ENCODE results near the gene FBXL17. TPM values are rescaled to one million over a fixed set of nuclear protein-coding genes. Genes with fewer than 3 reads are reported as not detected.

The FBXL17 gene
- total and polyA plus RNA-seq, 9 of the 15 experiments (the other 6 are each of a cell fraction or from before 2014, with no cell fraction given), result 0.32 to 5.4 (median 1.8) TPM

- no peak for FAIRE-seq
- ChIA-PET POLR2A (interaction anchor here (1.3 kb wide), 1 partner anchor 12 kb away, joined by 4 read pairs; no protein-coding TSS in a partner anchor), CTCF (ENCODE audit: low intra/inter-chr PET ratio) (no interaction called here)
- no peak overlapping the region for H3K4me3 ChIP-seq
- H3K4me1 ChIP-seq (replicated peaks in 1 of 2; ENCODE audit: control insufficient read depth in 2 of 2, insufficient read depth in 2 of 2, low read length in 2 of 2), result no peaks in the 10 kb centered on the region
- peaks cover 0 to 5% of the 10 kb centered on the region in 2 experiments; a peak in 1 of 5 replicates for H3K27me3 ChIP-seq (ENCODE audit: control insufficient read depth in 2 of 2, insufficient read depth in 2 of 2, low read length in 2 of 2)
- no peaks in the 10 kb centered on the region for H3K36me3 ChIP-seq (ENCODE audit: control insufficient read depth, insufficient read depth, low read length)
- H2AFZ ChIP-seq (ENCODE audit: low read depth, low read length), result no peak overlapping the region
- no TSS peak for BruUV-seq (replicated peaks)
- H3K27ac ChIP-seq (ENCODE audit: extremely low read depth, low read depth, low read length), result no peak overlapping the region
- in situ Hi-C loops (cut with MboI), result no loop called here
- no peaks in the 10 kb centered on the region for H4K20me1 ChIP-seq (replicated peaks; ENCODE audit: control insufficient read depth, insufficient read depth, low read length)
- no peak for TF ChIP-seq NFE2 (IDR thresholded peaks at IDR 0.05; ENCODE audit: low read depth)
- no peak for DNase-seq (ENCODE audit: extremely low read depth in 1 of 4, low spot score in 3 of 4)
- H3K9me1 ChIP-seq (ENCODE audit: control insufficient read depth, insufficient read depth, low read length), result no peaks in the 10 kb centered on the region
- intact Hi-C loops (cut with micrococcal nuclease), result no loop called here
- H3K4me2 ChIP-seq (ENCODE audit: insufficient read depth, low read length), result no peak overlapping the region
- ATAC-seq, result no peak
- no peak overlapping the region for H3K9ac ChIP-seq (ENCODE audit: insufficient read depth in 1 of 2, low read depth in 2 of 2, low read length in 2 of 2)
- H3K79me2 ChIP-seq (ENCODE audit: control insufficient read depth, insufficient read depth, low read length), result no peaks in the 10 kb centered on the region
- H3K9me3 ChIP-seq (replicated peaks; ENCODE audit: control insufficient read depth, insufficient read depth, low read depth, low read length), result no peaks in the 10 kb centered on the region
These were observed 33.8 kb upstream of the FBXL17 start for GRCh38 chr5:108415726-108416125.

GRCh38 chr5:108409786-108410185 lies 27.9 kb upstream of the FBXL17 start:
- intact Hi-C loops (cut with micrococcal nuclease), result no loop called here
- 0% methylated on average over 2 of the region's 2 CpGs for WGBS (ENCODE audit: insufficient coverage, low coverage, missing lambda C conversion rate)
- Histone ChIP-seq H3K27me3 (ENCODE audit: control insufficient read depth in 2 of 2, insufficient read depth in 2 of 2, low read length in 2 of 2) (no peaks in the 10 kb centered on the region), H3K4me2 (ENCODE audit: insufficient read depth, low read length) (no peak overlapping the region), H3K9ac (ENCODE audit: insufficient read depth in 1 of 2, low read depth in 2 of 2, low read length in 2 of 2) (no peak overlapping the region), H3K4me3 (no peak overlapping the region), H3K27ac (ENCODE audit: extremely low read depth, low read depth, low read length) (no peak overlapping the region), H3K36me3 (ENCODE audit: control insufficient read depth, insufficient read depth, low read length) (no peaks in the 10 kb centered on the region), H3K9me3 (replicated peaks; ENCODE audit: control insufficient read depth, insufficient read depth, low read depth, low read length) (no peaks in the 10 kb centered on the region), H4K20me1 (replicated peaks; ENCODE audit: control insufficient read depth, insufficient read depth, low read length) (no peaks in the 10 kb centered on the region), H2AFZ (ENCODE audit: low read depth, low read length) (no peak overlapping the region), H3K4me1 (replicated peaks in 1 of 2; ENCODE audit: control insufficient read depth in 2 of 2, insufficient read depth in 2 of 2, low read length in 2 of 2) (no peaks in the 10 kb centered on the region), H3K9me1 (ENCODE audit: control insufficient read depth, insufficient read depth, low read length) (no peaks in the 10 kb centered on the region), H3K79me2 (ENCODE audit: control insufficient read depth, insufficient read depth, low read length) (no peaks in the 10 kb centered on the region)
- DNase-seq (ENCODE audit: extremely low read depth in 1 of 4, low spot score in 3 of 4) (no peak), FAIRE-seq (no peak), ATAC-seq (no peak)
- BruUV-seq (replicated peaks), result no TSS peak
- in situ Hi-C loops (cut with MboI), result no loop called here
- ChIA-PET CTCF (ENCODE audit: low intra/inter-chr PET ratio) (no interaction called here), POLR2A (no interaction called here)
- TF ChIP-seq PTRF (tag; IDR thresholded peaks at IDR 0.05) (no peak), ZNF146 (CRISPR knock-in tag; IDR thresholded peaks at IDR 0.05; ENCODE audit: unreplicated experiment) (no peak), NCOA1 (IDR thresholded peaks at IDR 0.05; ENCODE audit: low read depth) (no peak), NUFIP1 (IDR thresholded peaks at IDR 0.05; ENCODE audit: partially characterized antibody) (no peak), PTTG1 (tag; IDR thresholded peaks at IDR 0.05; ENCODE audit: low read depth) (no peak), ZNF384 (IDR thresholded peaks at IDR 0.05; ENCODE audit: low read depth, low read length) (no peak), KLF1 (tag; IDR thresholded peaks at IDR 0.05) (no peak), FOSL1 (tag; conservative IDR thresholded peaks at IDR 0.05) (no peak), BRF2 (IDR thresholded peaks at IDR 0.05; ENCODE audit: borderline replicate concordance, insufficient read depth, insufficient read length) (no peak), TCF7 (IDR thresholded peaks at IDR 0.05; ENCODE audit: borderline replicate concordance) (no peak), DEAF1 (CRISPR knock-in tag; IDR thresholded peaks at IDR 0.05) (no peak), ZBTB8A (IDR thresholded peaks at IDR 0.05; ENCODE audit: partially characterized antibody) (no peak), CCAR2 (IDR thresholded peaks at IDR 0.05; ENCODE audit: low read depth, low read length) (no peak), RFX7 (CRISPR knock-in tag; IDR thresholded peaks at IDR 0.05) (no peak), ZNF175 (CRISPR knock-in tag; IDR thresholded peaks at IDR 0.05; ENCODE audit: low read depth) (no peak), GTF2A2 (tag; IDR thresholded peaks at IDR 0.05) (no peak)

Measured in K562 (cell line).